Fibroblast of lung (primary cell): ENCODE measurements around the gene ZNF20. TPM values are rescaled to one million over a fixed set of nuclear protein-coding genes. Genes with fewer than 3 reads are reported as not detected.
"Not testable (repeated sequence)": the region's sequence is repeated elsewhere in the genome, so short reads cannot be mapped to it uniquely, and the experiment has no call there.

Experiments used
- DNase-seq, 2 donors: peaks; one replicate each; pipeline versions ENCODE4 v3.0.0 to v3.0.0-alpha.2; 2010; ENCODE audit warnings: low read depth in 2 of 2
- H2AFZ ChIP-seq: 2 replicates; pipeline ENCODE4 v1.5.1; 2012; ENCODE audit warnings: low read length, control low read depth, inconsistent platforms
- H3K27ac ChIP-seq: 2 replicates; pipeline ENCODE4 v1.5.1; 2011; ENCODE audit warnings: low read length, control low read depth; ENCODE audit not compliant: insufficient read depth
- H3K27me3 ChIP-seq: 2 replicates; pipeline ENCODE4 v1.5.1; 2011; ENCODE audit warnings: mild to moderate bottlenecking, low read length; ENCODE audit not compliant: control insufficient read depth, insufficient read depth
- H3K36me3 ChIP-seq: 2 replicates; pipeline ENCODE4 v1.5.1; 2011; ENCODE audit warnings: low read length; ENCODE audit not compliant: control insufficient read depth, insufficient read depth
- H3K4me1 ChIP-seq: 2 replicates; pipeline ENCODE4 v1.5.1; 2011; ENCODE audit warnings: low read length; ENCODE audit not compliant: control insufficient read depth, insufficient read depth; ENCODE audit errors: extremely low read depth
- H3K4me2 ChIP-seq: 2 replicates; pipeline ENCODE4 v1.5.1; 2011; ENCODE audit warnings: low read length, control low read depth; ENCODE audit not compliant: insufficient read depth; ENCODE audit errors: extremely low read depth
- H3K4me3 ChIP-seq, 4 experiments: fragments of 200-600 bp in 1 of 4; sonication (generic) in 1 of 4; replicated peaks in 1 of 4; 2 replicates each; pipeline ENCODE4 v1.5.1; 2011 to 2016; ENCODE audit warnings: low read length in 4 of 4, low read depth in 3 of 4, mild to moderate bottlenecking in 3 of 4, control low read depth in 2 of 4, inconsistent platforms in 1 of 4, mixed read lengths in 1 of 4; ENCODE audit not compliant: insufficient read depth in 1 of 4; ENCODE audit errors: control extremely low read depth in 1 of 4
- H3K79me2 ChIP-seq: 2 replicates; pipeline ENCODE4 v1.5.1; 2012; ENCODE audit warnings: mild to moderate bottlenecking, low read length, inconsistent platforms; ENCODE audit not compliant: control insufficient read depth, insufficient read depth
- H3K9ac ChIP-seq: 2 replicates; pipeline ENCODE4 v1.5.1; 2011; ENCODE audit warnings: mild to moderate bottlenecking, low read length, control low read depth; ENCODE audit not compliant: insufficient read depth
- H3K9me3 ChIP-seq: 2 replicates; pipeline ENCODE4 v1.5.1; 2012; ENCODE audit warnings: low read depth, low read length; ENCODE audit not compliant: control insufficient read depth, insufficient read depth
- H4K20me1 ChIP-seq: 2 replicates; pipeline ENCODE4 v1.5.1; 2011; ENCODE audit warnings: low read length; ENCODE audit not compliant: control insufficient read depth, insufficient read depth; ENCODE audit errors: extremely low read depth
- CTCF ChIP-seq, 2 donors: IDR thresholded peaks in 1 of 2; conservative IDR thresholded peaks in 1 of 2; 1 replicate in 1 of 2; 2 replicates in 1 of 2; pipeline ENCODE4 v1.5.1; 2011 to 2012; ENCODE audit warnings: low read length in 2 of 2, control low read depth in 1 of 2, inconsistent platforms in 1 of 2, low read depth in 1 of 2, mild to moderate bottlenecking in 1 of 2
- EZH2 ChIP-seq: IDR thresholded peaks from 2 replicates; pipeline ENCODE4 v1.5.1; 2012; ENCODE audit warnings: low read length, control low read depth, mild to moderate bottlenecking; ENCODE audit errors: missing control alignments
- polyA plus RNA-seq, 2 donors: library from polyadenylated mRNA; depleted of rRNA in 1 of 2; stranded (reverse) in 1 of 2; unstranded in 1 of 2; fragments of >200 nt; gene quantifications; 2 replicates each; pipeline ENCODE4 v1.2.1, GENCODE V29; 2011 to 2012; ENCODE audit warnings: missing spikeins in 1 of 2
- total RNA-seq: library from RNA; depleted of rRNA; stranded (reverse); fragments of >200 nt; gene quantifications from 2 replicates; pipeline ENCODE4 v1.2.1, GENCODE V29; 2014

Gene ZNF20
- total and polyA plus RNA-seq, 2 donors (not counting 1 experiment from before 2014, with no cell fraction given) = 3.3 to 8.6 TPM

GRCh38 chr19:12090807-12091206, 49.3 kb downstream of the ZNF20 start:
- H3K27ac ChIP-seq = no peak overlapping the region
- no peaks in the 10 kb centered on the region for H3K4me1 ChIP-seq
- DNase-seq = peak; percentile 25 to 69
- H3K9me3 ChIP-seq = no peaks in the 10 kb centered on the region
- no peaks in the 10 kb centered on the region for H4K20me1 ChIP-seq
- no peak overlapping the region for H2AFZ ChIP-seq
- H3K27me3 ChIP-seq = no peaks in the 10 kb centered on the region
- H3K4me3 ChIP-seq = no peak overlapping the region
- H3K36me3 ChIP-seq = no peaks in the 10 kb centered on the region
- TF ChIP-seq CTCF (conservative IDR thresholded peaks at IDR 0.05 in 1 of 2, IDR thresholded peaks at IDR 0.05 in 1 of 2; ENCODE audit: low read depth in 1 of 2, low read length in 2 of 2) (peak; percentile 57 to 65), EZH2 (no peak)
- no peaks in the 10 kb centered on the region for H3K79me2 ChIP-seq
- H3K9ac ChIP-seq = no peak overlapping the region
- no peak overlapping the region for H3K4me2 ChIP-seq

DNA sequence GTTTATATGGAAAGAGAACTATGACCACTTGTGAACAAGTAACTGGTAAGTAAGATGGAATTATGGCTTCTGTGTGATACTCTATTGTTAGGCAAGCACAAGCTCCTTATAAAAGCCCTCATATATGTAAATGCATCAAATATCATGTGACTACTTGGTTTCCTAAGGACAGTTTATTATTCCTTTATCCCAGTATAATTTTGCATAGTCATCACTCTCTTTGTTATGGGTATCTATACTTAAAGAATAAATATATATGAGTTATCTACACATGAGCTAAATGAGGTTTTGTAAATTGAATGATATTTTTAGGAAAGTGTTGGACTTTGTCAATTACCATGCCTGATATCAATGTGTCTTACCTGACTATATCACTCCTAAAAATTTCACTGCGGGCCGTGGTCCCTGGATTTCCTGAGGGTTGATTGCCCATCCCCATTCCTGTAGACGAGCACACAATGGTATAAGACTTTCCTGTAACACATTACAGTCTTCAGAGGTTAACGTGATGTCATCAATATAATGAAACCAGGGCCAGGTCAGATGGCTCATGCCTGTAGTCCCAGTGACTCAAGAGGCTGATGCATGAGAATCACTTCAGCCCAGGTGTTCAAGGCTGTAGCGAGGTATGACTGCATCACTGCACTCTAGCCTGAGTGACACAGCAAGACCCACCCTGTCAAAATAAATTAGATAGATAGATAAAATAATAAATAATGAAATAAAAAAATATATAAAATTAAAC, 54.9 kb downstream of the ZNF20 start:
- H3K4me1 ChIP-seq = no peaks in the 10 kb centered on the region
- H4K20me1 ChIP-seq = no peaks in the 10 kb centered on the region
- H3K4me3 ChIP-seq = no peak overlapping the region
- H3K4me2 ChIP-seq = no peak overlapping the region
- no peak overlapping the region for H3K9ac ChIP-seq
- H3K9me3 ChIP-seq = no peaks in the 10 kb centered on the region
- TF ChIP-seq CTCF (conservative IDR thresholded peaks at IDR 0.05 in 1 of 2, IDR thresholded peaks at IDR 0.05 in 1 of 2; ENCODE audit: low read depth in 1 of 2, low read length in 2 of 2) (no peak), EZH2 (no peak)
- H2AFZ ChIP-seq = no peak overlapping the region
- H3K36me3 ChIP-seq = no peaks in the 10 kb centered on the region
- no peak overlapping the region for H3K27ac ChIP-seq
- H3K27me3 ChIP-seq = no peaks in the 10 kb centered on the region
- no peaks in the 10 kb centered on the region for H3K79me2 ChIP-seq
- no peak for DNase-seq

DNA sequence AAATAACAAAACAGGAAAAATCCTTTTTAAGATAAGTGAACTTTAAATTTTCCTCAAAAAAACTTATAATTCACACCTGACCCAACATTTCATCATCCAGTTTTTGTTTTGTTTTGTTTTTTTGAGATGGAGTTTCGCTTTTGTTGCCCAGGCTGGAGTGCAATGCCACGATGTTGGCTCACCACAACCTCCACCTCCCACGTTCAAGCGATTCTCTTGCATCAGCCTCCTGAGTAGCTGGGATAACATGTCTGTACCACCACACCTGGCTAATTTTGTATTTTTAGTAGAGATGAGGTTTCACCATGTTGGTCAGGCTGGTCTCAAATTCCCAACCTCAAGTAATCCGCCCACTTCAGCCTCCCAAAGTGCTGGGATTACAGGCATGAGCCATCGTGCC, 56.8 kb downstream of the ZNF20 start:
- H3K4me2 ChIP-seq, H3K4me3 ChIP-seq, H3K79me2 ChIP-seq, H3K4me1 ChIP-seq, H3K9me3 ChIP-seq, H3K36me3 ChIP-seq, H3K27me3 ChIP-seq, H4K20me1 ChIP-seq, H3K27ac ChIP-seq, H2AFZ ChIP-seq, H3K9ac ChIP-seq, DNase-seq: not testable (repeated sequence)

Other genes starting within 250 kb of the ZNF20 start
- 7.4 and 12.4 TPM in 2 replicates for gene ZNF700, start 215.2 kb downstream of the ZNF20 start, total RNA-seq
- gene ZNF700, start 215.2 kb downstream of the ZNF20 start, polyA plus RNA-seq = 3.9 and 5.7 TPM in 2 replicates
- 1.3 and 2.5 TPM in 2 replicates for gene ZNF763, start 175.3 kb downstream of the ZNF20 start, total RNA-seq
- 0.94 and 1.6 TPM in 2 replicates for gene ZNF763, start 175.3 kb downstream of the ZNF20 start, polyA plus RNA-seq
- 5.1 and 8.9 TPM in 2 replicates for gene ZNF433, start 104.7 kb downstream of the ZNF20 start, total RNA-seq
- gene ZNF433, start 104.7 kb downstream of the ZNF20 start, polyA plus RNA-seq = 2.6 and 2.9 TPM in 2 replicates
- under 0.01 TPM in 1 of 2 replicates, not detected in the other for gene ZNF878, start 87.4 kb downstream of the ZNF20 start, total RNA-seq
- 0.07 and 0.16 TPM in 2 replicates for gene ZNF878, start 87.4 kb downstream of the ZNF20 start, polyA plus RNA-seq
- 8.2 and 15.4 TPM in 2 replicates for gene ZNF844, start 75.6 kb downstream of the ZNF20 start, total RNA-seq
- gene ZNF844, start 75.6 kb downstream of the ZNF20 start, polyA plus RNA-seq = 4.2 and 4.7 TPM in 2 replicates
- gene ZNF625, start 16.4 kb upstream of the ZNF20 start, total RNA-seq = 7.7 and 15.0 TPM in 2 replicates
- gene ZNF625, start 16.4 kb upstream of the ZNF20 start, polyA plus RNA-seq = 3.1 and 3.7 TPM in 2 replicates
- gene ZNF136, start 22.7 kb upstream of the ZNF20 start, total RNA-seq = 7.7 and 9.2 TPM in 2 replicates
- gene ZNF136, start 22.7 kb upstream of the ZNF20 start, polyA plus RNA-seq = 3.6 and 4.2 TPM in 2 replicates
- 7.7 and 16.3 TPM in 2 replicates for gene ZNF44, start 154.5 kb upstream of the ZNF20 start, total RNA-seq
- gene ZNF44, start 154.5 kb upstream of the ZNF20 start, polyA plus RNA-seq = 5.2 and 5.9 TPM in 2 replicates
- gene ZNF563, start 193.3 kb upstream of the ZNF20 start, total RNA-seq = 3.1 and 5.3 TPM in 2 replicates
- 2.1 and 2.4 TPM in 2 replicates for gene ZNF563, start 193.3 kb upstream of the ZNF20 start, polyA plus RNA-seq
- gene ZNF442, start 225.3 kb upstream of the ZNF20 start, total RNA-seq = 2.3 and 5.1 TPM in 2 replicates
- 0.81 and 1.2 TPM in 2 replicates for gene ZNF442, start 225.3 kb upstream of the ZNF20 start, polyA plus RNA-seq